HepG2 (cell line): Measurements from ENCODE around the gene GRIA3. TPM values are rescaled to one million over a fixed set of nuclear protein-coding genes. Genes with fewer than 3 reads are reported as not detected.

Source experiments
- ATAC-seq: fragments of 200-7000 bp; cut with Tn5 transposase; 3 replicates; pipeline ENCODE4 v1.9.1; 2020; ENCODE audit warnings: mild to moderate bottlenecking, moderate library complexity
- BruUV-seq: library from RNA; stranded (reverse); fragments of 400-500 nt; replicated peaks from 2 replicates; lab custom pipeline; 2021; lab: Mats Ljungman, UMichigan
- CTCF ChIA-PET: fragments of 300-600 bp; formaldehyde crosslinking; extraction: SDS; loops from one replicate; lab custom pipeline; 2021; ENCODE audit warnings: low total read pairs, inconsistent platforms, low intra/inter-chr PET ratio; lab: Yijun Ruan, JAX
- POLR2A ChIA-PET: fragments of 350-600 bp; sonication (Branson Sonifier 250); formaldehyde crosslinking; loops from one replicate; lab custom pipeline; 2020; ENCODE audit warnings: antibody characterized with exemption, inconsistent platforms; lab: Yijun Ruan, JAX
- DNase-seq: peaks from one replicate; pipeline ENCODE4 v3.0.0-alpha.2; 2015; ENCODE audit warnings: low spot score
- FAIRE-seq: peaks from 3 replicates; lab custom pipeline; 2011; peaks lifted over from hg19 to GRCh38; lab: Jason Lieb, UNC
- H2AFZ ChIP-seq: one replicate; pipeline ENCODE4 v1.6.1; 2011; ENCODE audit warnings: low read length, inconsistent platforms
- H3K27ac ChIP-seq: fragments of 300-600 bp; 3 replicates; pipeline ENCODE4 v1.8.0; 2011; ENCODE audit warnings: mixed run types, mild to moderate bottlenecking, mixed read lengths, low read length, inconsistent platforms; ENCODE audit not compliant: insufficient read depth; ENCODE audit errors: extremely low read length
- H3K27me3 ChIP-seq, 2 experiments: fragments of 200-600 bp in 1 of 2; 2 replicates in 1 of 2; 3 replicates in 1 of 2; pipeline versions ENCODE4 v1.6.0 to v1.8.0; 2011; ENCODE audit warnings: low read length in 2 of 2, mild to moderate bottlenecking in 2 of 2, moderate library complexity in 2 of 2, inconsistent platforms in 1 of 2; ENCODE audit not compliant: insufficient read depth in 2 of 2, control insufficient read depth in 1 of 2
- H3K36me3 ChIP-seq, 2 experiments: fragments of 200-600 bp in 1 of 2; replicated peaks in 1 of 2; 2 replicates in 1 of 2; 3 replicates in 1 of 2; pipeline versions ENCODE4 v1.5.1 to v1.8.0; 2011; ENCODE audit warnings: low read length in 2 of 2, inconsistent platforms in 1 of 2; ENCODE audit not compliant: insufficient read depth in 2 of 2, control insufficient read depth in 1 of 2
- H3K4me1 ChIP-seq: 2 replicates; pipeline ENCODE4 v1.5.1; 2012; ENCODE audit warnings: low read length, inconsistent platforms; ENCODE audit not compliant: insufficient read depth
- H3K4me2 ChIP-seq: 2 replicates; pipeline ENCODE4 v1.6.0; 2011; ENCODE audit warnings: low read depth, low read length, inconsistent platforms
- H3K4me3 ChIP-seq, 3 experiments: fragments of 200-600 bp in 1 of 3; sonication (generic), shearing (Covaris generic) in 1 of 3; replicated peaks in 1 of 3; 2 replicates each; pipeline ENCODE4 v1.5.1; 2011 to 2016; ENCODE audit warnings: low read length in 3 of 3, inconsistent platforms in 2 of 3, low read depth in 2 of 3, mild to moderate bottlenecking in 2 of 3, control low read depth in 1 of 3, mixed read lengths in 1 of 3; ENCODE audit not compliant: insufficient read depth in 1 of 3
- H3K79me2 ChIP-seq: one replicate; pipeline ENCODE4 v1.6.1; 2011; ENCODE audit warnings: low read length, inconsistent platforms; ENCODE audit not compliant: insufficient read depth
- H3K9ac ChIP-seq: 2 replicates; pipeline ENCODE4 v1.6.0; 2011; ENCODE audit warnings: mild to moderate bottlenecking, low read depth, low read length, inconsistent platforms; ENCODE audit not compliant: insufficient read depth
- H3K9me3 ChIP-seq: 2 replicates; pipeline ENCODE4 v1.5.1; 2012; ENCODE audit warnings: mild to moderate bottlenecking, low read length
- H4K20me1 ChIP-seq: 2 replicates; pipeline ENCODE4 v1.6.0; 2011; ENCODE audit warnings: inconsistent platforms, mild to moderate bottlenecking, low read length, moderate library complexity; ENCODE audit not compliant: insufficient read depth
- ATRX ChIP-seq: sonication (generic); formaldehyde crosslinking; IDR thresholded peaks from 2 replicates; pipeline ENCODE4 v1.4.0; 2020; ENCODE audit warnings: missing genetic modification reagents, borderline replicate concordance
- FIP1L1 ChIP-seq: fragments of 200-400 bp; formaldehyde crosslinking; IDR thresholded peaks from 2 replicates; pipeline ENCODE4 v1.6.1; 2018; ENCODE audit warnings: low read depth, mild to moderate bottlenecking, low read length, moderate library complexity, borderline replicate concordance; ENCODE audit not compliant: insufficient read depth
- FOXP4 ChIP-seq: sonication (generic); formaldehyde crosslinking; IDR thresholded peaks from 2 replicates; pipeline ENCODE4 v1.4.0; 2020; ENCODE audit warnings: missing genetic modification reagents
- KAT8 ChIP-seq: IDR thresholded peaks from 2 replicates; pipeline ENCODE4 v1.6.1; 2016; ENCODE audit warnings: missing genetic modification reagents, missing compliant biosample characterization
- KLF13 ChIP-seq: sonication (generic); formaldehyde crosslinking; IDR thresholded peaks from 2 replicates; pipeline ENCODE4 v1.4.0; 2020; ENCODE audit warnings: mild to moderate bottlenecking, missing genetic modification reagents
- NRL ChIP-seq: sonication (generic); formaldehyde crosslinking; IDR thresholded peaks from 2 replicates; pipeline ENCODE4 v1.5.0; 2020; ENCODE audit warnings: missing genetic modification reagents, mild to moderate bottlenecking, moderate library complexity, borderline replicate concordance
- POLR2AphosphoS5 ChIP-seq: IDR thresholded peaks from 2 replicates; pipeline ENCODE4 v1.6.1; 2012; ENCODE audit warnings: low read depth, low read length
- PRDM10 ChIP-seq: sonication (generic); formaldehyde crosslinking; IDR thresholded peaks from 2 replicates; pipeline ENCODE4 v1.4.0; 2020; ENCODE audit warnings: low read depth, missing genetic modification reagents
- RNF2 ChIP-seq: fragments of 450-650 bp; conservative IDR thresholded peaks from 2 replicates; pipeline ENCODE4 v1.6.1; 2016; ENCODE audit warnings: low read depth
- THYN1 ChIP-seq: sonication (generic); formaldehyde crosslinking; IDR thresholded peaks from 2 replicates; pipeline ENCODE4 v1.8.1; 2023; ENCODE audit warnings: low read depth, mild to moderate bottlenecking, moderate library complexity, missing genetic modification reagents, borderline replicate concordance
- in situ Hi-C: cut with HindIII; loops from 2 replicates; pipeline ENCODE4 v1.10.0; 2017; ENCODE audit warnings: low pct_unique_long_range_greater_than_20kb; ENCODE audit not compliant: extremely low pct_ligation_motif_present
- intact Hi-C: fragments of 100-400 bp; cut with micrococcal nuclease; formaldehyde crosslinking; loops from one replicate; pipeline ENCODE4 v1.10.0; 2022; ENCODE audit not compliant: unreplicated experiment
- polyA plus RNA-seq, 8 experiments: library from polyadenylated mRNA; depleted of rRNA in 3 of 8; stranded (reverse) in 7 of 8; unstranded in 1 of 8; fragments of >200 nt; fragmentation: Illumina TruSeq in 4 of 8; extraction: Trizol in 4 of 8; gene quantifications; 2 replicates each; pipeline versions ENCODE4 v1.2.1 to v1.2.3, GENCODE V29; 2011 to 2016; ENCODE audit warnings: low read depth in 4 of 8, missing spikeins in 1 of 8, mixed read lengths in 1 of 8; ENCODE audit not compliant: insufficient read depth in 1 of 8
- total RNA-seq, 5 experiments: library from RNA; depleted of rRNA; stranded (reverse); fragments of >200 nt; fragmentation: Illumina TruSeq; extraction: Trizol; gene quantifications; 2 replicates each; pipeline ENCODE4 v1.2.3, GENCODE V29; 2016; ENCODE audit warnings: low read depth in 1 of 5
- TF ChIP-seq, protein P1 (sequence below): sonication (generic); formaldehyde crosslinking; IDR thresholded peaks from 2 replicates; pipeline ENCODE4 v1.8.0; 2022; ENCODE audit warnings: missing genetic modification reagents, mild to moderate bottlenecking, inconsistent platforms, borderline replicate concordance

GRIA3 gene
- total and polyA plus RNA-seq, 2 of the 13 experiments (the other 11 are each of a cell fraction or from before 2014, with no cell fraction given) = not detected

GRCh38 chrX:123330229-123330942 lies 146.3 kb downstream of the GRIA3 start:
- intact Hi-C loops = no loop called here
- Histone ChIP-seq H4K20me1 (no peaks in the 10 kb centered on the region), H3K4me1 (no peaks in the 10 kb centered on the region), H3K79me2 (no peaks in the 10 kb centered on the region), H3K9me3 (no peaks in the 10 kb centered on the region), H3K27ac (no peak overlapping the region), H2AFZ (no peak overlapping the region), H3K27me3 (no peaks in the 10 kb centered on the region), H3K36me3 (no peaks in the 10 kb centered on the region), H3K9ac (no peak overlapping the region), H3K4me3 (no peak overlapping the region), H3K4me2 (no peak overlapping the region)
- in situ Hi-C loops = no loop called here
- POLR2A ChIA-PET = no interaction called here
- no peak for ATAC-seq
- TF ChIP-seq FIP1L1 = no peak
- TF ChIP-seq, protein P1, sequence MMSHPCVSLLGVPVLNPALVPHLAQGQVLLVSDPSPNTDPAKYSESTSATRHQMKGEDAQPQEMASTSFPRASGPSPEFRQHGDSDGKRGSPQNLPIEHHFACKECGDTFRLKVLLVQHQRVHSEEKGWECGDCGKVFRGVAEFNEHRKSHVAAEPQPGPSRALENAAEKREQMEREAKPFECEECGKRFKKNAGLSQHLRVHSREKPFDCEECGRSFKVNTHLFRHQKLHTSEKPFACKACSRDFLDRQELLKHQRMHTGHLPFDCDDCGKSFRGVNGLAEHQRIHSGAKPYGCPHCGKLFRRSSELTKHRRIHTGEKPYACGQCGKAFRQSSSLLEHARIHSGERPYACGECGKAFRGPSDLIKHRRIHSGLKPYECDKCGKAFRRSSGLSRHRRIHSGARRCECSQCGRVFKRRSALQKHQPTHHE (CRISPR knock-in tag) = no peak
- no peak for FAIRE-seq
- no TSS peak for BruUV-seq
- CTCF ChIA-PET = no interaction called here
- no peak for DNase-seq

- ATAC-seq = no peak
- H2AFZ ChIP-seq = no peak overlapping the region
- no peak overlapping the region for H3K4me3 ChIP-seq
- no peak overlapping the region for H3K4me2 ChIP-seq
- no peaks in the 10 kb centered on the region for H4K20me1 ChIP-seq
- ChIA-PET CTCF (no interaction called here), POLR2A (no interaction called here)
- no TSS peak for BruUV-seq
- H3K79me2 ChIP-seq = no peaks in the 10 kb centered on the region
- no peaks in the 10 kb centered on the region for H3K27me3 ChIP-seq
- DNase-seq = no peak
- no peak overlapping the region for H3K9ac ChIP-seq
- in situ Hi-C loops (no loop called here), intact Hi-C loops (no loop called here)
- no peaks in the 10 kb centered on the region for H3K9me3 ChIP-seq
- no peaks in the 10 kb centered on the region for H3K36me3 ChIP-seq
- FAIRE-seq = no peak
- H3K4me1 ChIP-seq = no peaks in the 10 kb centered on the region
- H3K27ac ChIP-seq = no peak overlapping the region
- TF ChIP-seq KLF13 (no peak), RNF2 (no peak), THYN1 (CRISPR knock-in tag) (no peak), ATRX (CRISPR knock-in tag) (no peak), PRDM10 (CRISPR knock-in tag) (no peak), NRL (CRISPR knock-in tag) (no peak), FOXP4 (CRISPR knock-in tag) (no peak), POLR2AphosphoS5 (no peak), KAT8 (CRISPR knock-in tag) (no peak)
These were observed 147.3 kb downstream of the GRIA3 start for GRCh38 chrX:123331349-123331748.
